Activated CD4-positive, CD25-positive, alpha-beta regulatory T cell treated with anti-CD3 and anti-CD28 coated beads, Interleukin-2, amount 50 U/mL, for 24 hours (primary cell): Measurements from ENCODE around the gene SIGLEC1.

ENCODE experiments used
- ATAC-seq, 2 donors: fragments of 150-1000 bp; cut with Tn5 transposase; one replicate each; pipeline ENCODE4 v1.10.0; 2021; ENCODE audit warnings: mild to moderate bottlenecking in 1 of 2, moderate library complexity in 1 of 2

The SIGLEC1 gene

DNA sequence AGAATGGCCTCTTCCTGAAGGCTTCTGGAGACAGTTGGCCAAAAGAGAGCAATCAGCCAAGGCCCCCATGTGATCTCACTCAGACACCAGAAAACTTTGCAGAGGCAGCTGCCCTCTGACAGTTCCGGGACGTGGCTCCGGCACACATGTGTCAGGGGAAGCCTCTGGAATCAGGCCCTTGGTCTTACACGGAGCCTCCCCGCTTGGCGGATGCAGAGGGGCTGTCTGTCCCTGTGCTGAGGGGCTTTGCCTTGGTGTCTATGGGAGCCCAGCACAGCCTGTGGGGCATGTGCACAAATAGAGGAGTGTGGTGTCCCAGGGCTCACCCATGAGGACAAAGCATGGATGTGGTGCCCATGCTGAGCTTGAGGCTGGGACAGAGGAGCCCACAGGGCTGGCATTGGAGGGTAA lies 13.8 kb downstream of the SIGLEC1 start:
- ATAC-seq: no peak

- no peak for ATAC-seq
Observed at GRCh38 chr20:3697588-3698305, 14.7 kb downstream of the SIGLEC1 start.

- ATAC-seq: no peak
Observed at GRCh38 chr20:3696745-3697587, 15.4 kb downstream of the SIGLEC1 start.

DNA sequence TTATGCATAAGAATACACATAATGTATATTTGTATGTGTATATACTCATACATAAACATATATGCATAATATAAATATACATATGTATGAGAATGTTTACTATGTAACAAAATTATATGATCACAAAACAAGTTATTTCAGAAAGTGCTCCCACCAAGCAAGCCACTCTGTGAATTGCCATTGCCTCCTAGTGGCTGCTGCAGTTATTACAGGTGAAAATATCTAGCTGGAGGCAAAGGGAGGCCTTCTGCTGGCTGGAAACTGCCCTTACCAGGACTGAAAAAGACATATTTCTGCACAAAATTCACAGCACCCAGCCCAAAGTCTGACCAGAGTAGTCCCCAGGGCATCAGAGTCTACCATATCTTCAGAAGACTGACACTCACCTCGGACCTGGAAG lies 16.2 kb downstream of the SIGLEC1 start:
- no peak for ATAC-seq

GRCh38 chr20:3694864-3695263 lies 17.5 kb downstream of the SIGLEC1 start:
- no peak for ATAC-seq

GRCh38 chr20:3693376-3693775 lies 19.0 kb downstream of the SIGLEC1 start:
- no peak for ATAC-seq

DNA sequence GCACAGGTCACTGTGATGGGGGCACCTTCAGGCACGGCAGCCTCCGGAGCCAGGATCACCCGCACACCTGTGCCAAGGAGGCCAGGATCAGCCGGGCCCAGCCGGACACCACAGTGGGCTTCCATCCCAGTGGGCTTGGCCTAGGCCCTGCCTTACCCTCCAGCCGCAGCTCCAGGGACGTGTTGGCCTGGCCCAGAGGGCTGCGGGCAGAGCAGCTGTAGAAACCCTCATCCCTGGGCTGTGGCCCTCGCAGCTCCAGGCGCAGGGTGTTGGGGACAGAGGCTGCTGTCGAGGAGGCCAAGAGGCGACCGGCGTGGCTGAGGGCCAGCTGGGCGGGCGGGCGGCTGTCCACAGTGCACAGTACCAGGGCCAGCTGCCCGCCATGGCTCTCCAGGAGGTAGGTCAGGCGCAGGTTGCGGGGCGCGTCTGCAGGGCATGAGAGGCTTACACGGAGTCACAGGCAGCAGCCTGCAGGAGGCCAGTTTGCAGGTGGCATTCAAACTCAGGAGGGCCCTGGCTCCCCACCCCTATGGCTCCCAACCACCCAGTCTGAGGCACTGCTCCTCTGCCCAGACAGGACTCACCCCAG lies 19.6 kb downstream of the SIGLEC1 start:
- no peak for ATAC-seq

DNA sequence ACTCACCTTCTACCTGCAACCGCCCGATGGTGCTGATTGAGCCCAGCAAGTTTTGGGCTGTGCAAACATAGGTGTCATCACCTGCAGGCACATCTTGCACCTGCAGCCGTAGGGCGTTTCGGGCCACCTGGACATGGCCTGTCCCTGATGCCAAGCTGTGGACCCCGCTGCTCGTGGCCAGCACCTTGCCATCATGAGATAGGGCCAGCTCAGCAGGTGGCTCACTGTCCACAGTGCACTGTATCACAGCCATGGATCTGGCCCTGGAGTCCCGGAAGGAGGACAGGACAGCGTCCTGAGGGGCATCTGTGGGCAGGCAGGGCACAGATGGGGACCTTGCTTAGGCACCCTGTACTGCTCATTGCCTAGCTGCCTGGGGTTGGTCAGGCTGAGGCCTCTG lies 20.5 kb downstream of the SIGLEC1 start:
- ATAC-seq: no peak

DNA sequence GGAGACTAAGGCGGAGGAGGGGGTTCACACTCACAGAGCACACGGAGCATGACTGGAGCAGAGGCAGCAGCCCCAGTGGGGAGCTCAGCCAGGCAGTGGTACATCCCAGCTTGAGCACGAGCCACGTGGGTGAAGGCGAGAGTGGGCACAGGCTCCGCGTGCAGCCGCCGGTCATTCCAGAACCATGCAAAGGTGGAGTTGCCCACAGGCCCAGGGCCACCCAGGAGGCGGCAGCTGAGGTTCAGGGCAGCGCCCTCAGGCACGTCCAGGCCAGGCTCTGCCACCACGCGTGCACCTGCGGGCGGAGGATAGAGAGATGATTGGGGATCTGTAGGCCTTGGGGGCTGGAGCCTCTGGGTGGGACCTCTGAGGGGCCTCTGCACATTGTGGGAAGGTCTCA lies 21.1 kb downstream of the SIGLEC1 start:
- no peak for ATAC-seq

DNA sequence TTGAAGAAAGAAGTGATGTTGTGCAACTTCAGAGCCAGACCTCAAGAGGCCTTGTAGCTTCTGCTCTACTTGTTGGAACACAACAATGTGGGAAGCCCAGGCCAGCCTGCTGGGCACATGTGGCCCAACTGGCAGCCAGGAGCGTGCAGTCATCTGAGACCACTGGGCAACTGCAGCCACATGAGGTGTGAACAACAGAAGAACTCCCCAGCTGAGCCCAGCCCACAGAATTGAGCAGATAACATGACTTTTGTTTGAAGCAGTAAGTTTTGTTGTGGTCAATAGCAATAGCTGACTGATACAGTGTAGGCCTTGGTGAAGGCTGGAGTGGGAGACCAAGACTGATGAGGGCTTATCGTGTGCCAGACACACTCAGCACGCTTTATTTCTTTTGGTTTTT lies 22.0 kb downstream of the SIGLEC1 start:
- no peak for ATAC-seq

- ATAC-seq: no peak
Observed at GRCh38 chr20:3689978-3690377, 22.4 kb downstream of the SIGLEC1 start.

GRCh38 chr20:3687655-3688054 lies 24.7 kb downstream of the SIGLEC1 start:
- ATAC-seq: no peak

DNA sequence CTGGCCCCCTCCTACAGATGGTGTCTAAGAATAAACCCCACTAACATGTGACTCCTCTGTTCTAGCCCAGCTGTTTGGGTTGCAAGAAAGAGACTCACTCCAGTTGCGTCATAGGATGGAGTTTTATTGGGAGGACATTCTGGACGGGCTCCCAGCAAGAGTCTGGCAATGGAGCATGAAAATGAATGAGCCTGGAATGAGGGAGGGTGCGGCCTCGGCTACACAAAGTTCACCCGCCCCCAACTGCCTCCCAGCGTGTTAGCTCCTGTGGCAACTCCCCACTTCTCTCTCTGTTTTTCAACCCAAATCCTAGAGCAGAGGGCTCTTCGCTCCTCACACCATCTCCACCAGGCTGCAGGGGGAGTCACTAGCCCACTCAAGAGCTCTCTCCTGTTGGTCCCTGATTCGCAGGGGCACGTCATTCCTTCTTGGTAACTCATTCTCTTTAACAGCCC lies 25.5 kb downstream of the SIGLEC1 start:
- ATAC-seq: no peak

- no peak for ATAC-seq
Observed at GRCh38 chr20:3686421-3686820, 26.0 kb downstream of the SIGLEC1 start.

- ATAC-seq: no peak
Observed at GRCh38 chr20:3685341-3685740, 27.1 kb downstream of the SIGLEC1 start.

DNA sequence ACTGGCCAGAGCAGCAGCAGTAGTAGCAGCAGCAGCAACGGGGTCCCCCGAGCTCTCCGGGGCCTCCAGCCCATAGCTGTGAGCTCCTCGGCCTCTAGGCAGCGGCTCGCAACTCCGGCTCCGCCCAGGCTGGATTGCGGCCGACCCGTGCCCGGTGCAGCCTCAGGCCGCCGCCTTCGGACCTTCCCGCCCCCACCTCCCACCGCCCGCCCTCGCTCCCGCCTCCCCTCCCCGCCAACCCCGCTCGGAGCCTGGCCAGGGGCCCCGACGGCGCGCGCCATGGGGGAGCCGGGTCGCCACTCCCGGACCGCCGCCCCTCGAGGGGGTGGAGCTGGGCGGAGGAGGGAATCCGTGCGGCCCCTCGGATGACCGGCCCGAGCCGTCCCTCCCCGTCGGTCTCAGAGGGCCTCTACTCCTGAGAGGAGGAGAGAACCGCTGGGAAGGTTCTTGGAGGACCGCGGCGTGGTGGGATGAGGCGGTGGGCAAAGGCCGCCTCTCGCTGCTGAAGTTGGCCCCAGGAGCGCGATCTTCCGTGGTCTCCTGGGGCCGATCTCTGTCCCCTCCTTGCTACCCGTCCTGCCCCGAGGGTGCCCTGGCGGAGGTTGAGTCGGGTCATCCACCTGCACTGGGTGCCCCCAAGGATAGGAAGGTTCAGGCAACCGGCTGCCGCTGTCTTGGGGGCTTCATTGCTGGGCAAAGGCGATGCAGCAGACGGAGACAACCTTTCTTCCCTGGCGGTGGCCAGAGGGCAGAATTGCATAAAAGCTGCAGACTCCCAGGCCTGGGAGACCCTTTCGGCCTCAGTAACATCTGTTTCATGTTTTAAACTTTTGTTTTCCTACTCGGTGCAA lies 30.2 kb downstream of the SIGLEC1 start, which contains the start of gene ADAM33:
TSS of gene ADAM33 (minus strand) at position 80 of the 851 bp plus-strand sequence. CDS start at position 74, 6 bp downstream.
- no peak for ATAC-seq

DNA sequence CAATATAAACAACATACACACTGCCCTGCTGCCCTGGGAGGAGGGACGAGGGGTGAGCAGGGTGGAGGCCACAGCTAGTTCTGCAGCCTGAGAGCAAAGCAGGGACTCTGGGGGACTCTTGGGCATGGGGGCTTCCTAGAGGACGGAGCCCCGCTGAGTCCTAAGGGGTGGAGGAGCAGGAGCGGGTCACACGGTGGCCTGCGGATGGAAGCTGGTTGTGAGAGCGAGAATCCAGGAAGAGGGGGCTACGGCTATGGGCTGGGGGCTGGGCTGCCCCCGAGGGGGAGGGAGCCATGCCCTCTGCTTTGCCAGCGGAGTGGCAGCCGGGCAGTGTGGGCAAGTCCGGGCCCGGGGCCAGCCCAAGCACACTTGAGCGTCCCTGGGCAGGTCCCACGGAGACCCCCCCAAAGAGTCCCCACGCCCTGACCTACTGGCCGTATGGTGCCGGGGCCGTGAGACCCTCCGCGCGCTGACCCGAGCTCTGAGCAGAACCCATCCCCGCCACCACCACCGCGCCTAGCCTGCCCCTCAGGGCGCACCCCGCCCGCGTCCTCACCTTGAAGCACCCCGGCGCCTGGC lies 31.0 kb downstream of the SIGLEC1 start:
- no peak for ATAC-seq

DNA sequence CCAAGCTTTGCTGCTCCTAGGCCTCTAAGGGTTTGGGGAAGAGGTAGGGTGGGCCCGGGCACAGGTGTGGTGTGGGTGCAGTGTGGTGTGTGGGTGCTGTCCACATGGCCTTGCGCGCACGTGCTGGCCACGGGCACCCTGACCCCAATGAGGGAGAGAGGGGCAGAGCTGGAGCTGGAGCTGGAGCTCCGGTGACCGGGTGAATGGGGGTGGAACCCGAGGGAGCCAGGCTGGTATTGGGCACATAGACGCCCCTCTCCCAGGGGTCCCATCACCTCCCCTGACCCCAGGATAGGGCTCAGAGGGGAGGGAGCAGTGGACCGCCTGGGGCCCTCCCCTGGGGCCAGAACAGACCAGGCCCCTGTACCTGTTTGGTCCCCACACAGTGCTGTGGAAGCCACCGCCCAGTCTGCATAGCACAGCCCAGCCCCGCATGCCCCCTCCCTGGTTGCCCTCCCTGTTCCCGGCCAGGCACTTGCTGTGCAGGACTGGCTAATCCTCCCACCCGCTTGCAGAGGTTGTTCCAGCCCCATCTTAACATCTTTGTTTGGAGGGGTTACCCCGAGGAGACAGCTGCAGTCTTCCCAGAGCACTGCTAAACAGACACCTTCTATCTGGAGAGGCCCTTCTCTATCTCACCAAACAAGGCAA lies 31.6 kb downstream of the SIGLEC1 start:
- no peak for ATAC-seq

DNA sequence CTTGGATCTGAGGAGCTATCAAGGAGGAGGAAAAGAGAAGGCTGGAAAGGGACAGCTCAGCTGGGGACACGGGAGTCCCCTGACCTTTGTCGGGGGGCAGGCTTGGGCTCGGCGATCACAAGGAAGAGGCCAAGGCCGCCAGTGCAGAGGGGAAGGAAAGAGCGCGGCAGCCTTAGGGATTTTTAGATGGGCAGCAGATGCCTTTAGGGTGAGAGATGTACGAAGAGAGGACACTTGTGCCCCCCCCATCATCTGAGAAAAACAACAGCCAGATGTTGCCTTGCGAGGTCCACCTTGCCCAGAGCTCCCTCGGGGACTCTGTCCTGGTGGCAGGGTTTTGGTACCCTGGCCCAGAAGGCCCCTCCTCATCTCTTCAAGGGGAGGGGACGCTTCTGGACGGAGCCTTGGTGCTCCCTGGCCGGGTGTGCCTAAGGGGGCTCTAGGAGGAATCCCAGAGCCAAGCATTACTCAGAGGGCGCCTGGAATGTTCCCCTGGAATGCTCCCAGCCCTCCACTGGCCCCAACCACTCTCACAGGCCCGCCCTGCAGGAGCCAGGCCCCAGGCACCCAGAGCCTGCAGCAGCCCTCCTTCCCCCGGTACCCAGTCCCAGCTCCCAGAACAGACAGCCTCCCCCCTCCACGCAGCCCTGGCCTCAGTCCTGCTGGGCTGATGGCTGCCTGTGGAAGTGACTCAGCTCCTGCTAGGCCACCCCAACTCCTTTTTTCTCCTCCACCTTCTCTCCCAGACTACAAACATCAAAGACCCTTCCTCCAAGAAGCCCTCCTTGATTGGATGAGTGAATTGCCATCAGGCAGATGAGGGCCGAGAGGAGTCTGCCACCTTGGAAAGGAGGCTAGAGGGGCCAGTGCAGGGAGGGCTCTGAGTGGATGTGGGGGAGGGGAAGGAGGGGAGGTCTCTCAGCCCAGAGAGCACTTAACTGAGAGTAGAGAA lies 32.4 kb downstream of the SIGLEC1 start:
- ATAC-seq: no peak
